Measurements from ENCODE around the gene TSSK3. TPM values are rescaled to one million over a fixed set of nuclear protein-coding genes. Genes with fewer than 3 reads are reported as not detected.

Gene TSSK3
- total RNA-seq, 1 donor from 2014 or later, result not detected

DNA sequence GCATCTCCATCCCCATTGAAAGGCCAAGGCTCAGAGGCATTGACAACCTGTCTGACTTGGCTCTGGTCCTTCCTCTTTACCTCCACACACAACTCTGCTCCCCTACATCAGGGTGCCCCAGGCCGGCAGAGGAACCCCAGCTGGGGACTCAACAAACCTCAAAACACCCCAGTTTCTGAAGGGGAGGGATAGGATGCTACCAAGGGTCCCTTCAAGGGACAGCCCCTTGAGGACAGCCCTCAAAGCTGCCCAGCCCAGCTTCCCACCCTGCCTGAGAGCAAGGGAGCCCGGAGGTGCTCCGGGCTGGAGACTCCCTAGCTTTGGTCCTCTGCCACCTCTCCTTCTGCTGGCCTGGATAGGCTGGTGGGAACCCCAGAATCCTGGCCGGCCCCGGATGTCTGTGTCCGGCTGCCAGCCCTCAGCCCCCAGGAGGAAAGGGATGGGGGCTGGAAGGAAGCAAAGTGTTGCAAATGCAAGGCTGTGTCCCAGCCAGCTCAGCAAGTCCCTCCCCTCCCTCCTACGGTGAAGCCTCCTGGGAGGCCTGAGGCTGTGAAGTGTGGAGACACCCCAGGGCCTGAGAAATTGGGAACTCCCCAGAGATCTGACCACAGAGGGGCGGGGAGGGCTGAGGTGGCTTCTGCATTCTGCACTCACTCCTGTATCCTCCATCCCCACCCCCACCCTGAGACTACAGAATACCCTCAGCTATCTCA is 25.2 kb upstream of the TSSK3 start:
- Histone ChIP-seq H3K4me3 (ENCODE audit: low read depth, low read length) (no peak overlapping the region), H3K27me3 (ENCODE audit: control insufficient read depth, insufficient read depth, low read length) (no peaks in the 10 kb centered on the region), H3K36me3 (ENCODE audit: control insufficient read depth, insufficient read depth, low read length) (peaks cover 2% of the 10 kb centered on the region)
- no peak for DNase-seq (ENCODE audit: low read depth)
- TF ChIP-seq, protein P1, sequence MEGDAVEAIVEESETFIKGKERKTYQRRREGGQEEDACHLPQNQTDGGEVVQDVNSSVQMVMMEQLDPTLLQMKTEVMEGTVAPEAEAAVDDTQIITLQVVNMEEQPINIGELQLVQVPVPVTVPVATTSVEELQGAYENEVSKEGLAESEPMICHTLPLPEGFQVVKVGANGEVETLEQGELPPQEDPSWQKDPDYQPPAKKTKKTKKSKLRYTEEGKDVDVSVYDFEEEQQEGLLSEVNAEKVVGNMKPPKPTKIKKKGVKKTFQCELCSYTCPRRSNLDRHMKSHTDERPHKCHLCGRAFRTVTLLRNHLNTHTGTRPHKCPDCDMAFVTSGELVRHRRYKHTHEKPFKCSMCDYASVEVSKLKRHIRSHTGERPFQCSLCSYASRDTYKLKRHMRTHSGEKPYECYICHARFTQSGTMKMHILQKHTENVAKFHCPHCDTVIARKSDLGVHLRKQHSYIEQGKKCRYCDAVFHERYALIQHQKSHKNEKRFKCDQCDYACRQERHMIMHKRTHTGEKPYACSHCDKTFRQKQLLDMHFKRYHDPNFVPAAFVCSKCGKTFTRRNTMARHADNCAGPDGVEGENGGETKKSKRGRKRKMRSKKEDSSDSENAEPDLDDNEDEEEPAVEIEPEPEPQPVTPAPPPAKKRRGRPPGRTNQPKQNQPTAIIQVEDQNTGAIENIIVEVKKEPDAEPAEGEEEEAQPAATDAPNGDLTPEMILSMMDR (IDR thresholded peaks at IDR 0.05; ENCODE audit: insufficient read depth, low read length, poor library complexity, severe bottlenecking), result no peak

DNA sequence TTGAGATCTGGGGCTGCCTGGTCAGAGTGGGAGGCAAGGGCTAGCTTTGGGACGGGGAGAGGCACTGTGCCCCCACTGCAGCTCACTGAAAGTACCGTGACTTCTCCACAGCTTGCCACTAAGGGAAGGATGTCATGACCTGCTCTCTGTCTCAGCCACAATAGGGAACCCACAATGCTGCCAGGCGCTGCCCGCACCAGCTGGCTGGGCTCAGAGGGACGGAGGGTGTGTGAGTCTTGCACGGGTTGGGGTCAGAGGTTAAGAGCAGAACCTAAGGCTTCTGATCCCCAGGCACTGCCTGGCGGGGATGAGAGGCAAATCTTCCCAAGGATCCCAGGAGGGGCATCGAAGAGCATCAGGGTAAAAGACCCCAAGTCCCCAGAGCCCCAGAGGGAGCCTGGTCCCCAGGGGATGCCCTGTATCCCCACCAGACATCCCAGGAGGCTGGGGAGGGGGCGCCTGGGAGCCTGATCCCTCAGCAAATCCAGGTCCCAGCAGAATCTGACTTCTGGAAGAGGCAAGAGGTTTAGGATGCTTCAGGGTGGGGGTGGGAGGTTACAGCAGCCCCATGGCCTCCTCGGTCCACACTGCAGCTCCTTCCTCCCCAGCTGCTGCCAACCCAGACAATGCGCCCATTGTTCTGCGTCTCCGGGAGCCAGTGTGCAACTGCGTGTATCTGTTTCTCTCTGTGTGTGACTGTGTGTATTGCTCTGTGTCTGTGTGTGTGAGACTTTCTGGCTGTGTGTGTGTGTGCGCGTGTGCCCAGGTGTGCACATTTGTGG is 24.3 kb upstream of the TSSK3 start:
- no peak overlapping the region for H3K4me3 ChIP-seq (ENCODE audit: low read depth, low read length)
- DNase-seq (ENCODE audit: low read depth), result no peak
- TF ChIP-seq, protein P1 (IDR thresholded peaks at IDR 0.05; ENCODE audit: insufficient read depth, low read length, poor library complexity, severe bottlenecking), result no peak
- no peaks in the 10 kb centered on the region for H3K27me3 ChIP-seq (ENCODE audit: control insufficient read depth, insufficient read depth, low read length)
- no peaks in the 10 kb centered on the region for H3K36me3 ChIP-seq (ENCODE audit: control insufficient read depth, insufficient read depth, low read length)

DNA sequence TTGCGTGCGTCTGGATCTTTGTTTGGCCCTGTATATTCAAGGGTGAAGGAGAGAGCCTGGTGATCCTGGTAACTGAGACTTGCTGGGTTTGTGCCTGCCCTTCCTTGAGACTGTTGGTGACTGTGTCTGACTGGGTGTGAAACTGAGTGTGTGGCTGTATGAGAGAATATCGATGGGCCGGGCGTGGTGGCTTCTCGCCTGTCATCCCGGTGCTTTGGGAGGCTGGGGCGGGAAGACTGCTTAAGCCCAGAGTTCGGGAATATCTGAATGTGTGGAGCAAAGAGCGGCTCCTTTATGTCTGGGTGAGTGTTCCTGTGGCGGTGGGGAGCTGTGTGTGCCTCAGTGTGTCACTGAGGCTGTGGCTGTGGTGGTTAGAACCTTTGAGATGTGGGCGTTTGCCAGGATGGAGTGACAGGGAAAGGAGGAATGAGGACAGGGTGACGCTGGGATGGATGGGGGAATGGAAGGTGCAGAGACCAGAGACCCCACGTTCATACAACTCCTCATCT is 23.6 kb upstream of the TSSK3 start:
- no peaks in the 10 kb centered on the region for H3K27me3 ChIP-seq (ENCODE audit: control insufficient read depth, insufficient read depth, low read length)
- no peak overlapping the region for H3K4me3 ChIP-seq (ENCODE audit: low read depth, low read length)
- no peak for DNase-seq (ENCODE audit: low read depth)
- TF ChIP-seq, protein P1 (IDR thresholded peaks at IDR 0.05; ENCODE audit: insufficient read depth, low read length, poor library complexity, severe bottlenecking), result no peak
- no peaks in the 10 kb centered on the region for H3K36me3 ChIP-seq (ENCODE audit: control insufficient read depth, insufficient read depth, low read length)

DNA sequence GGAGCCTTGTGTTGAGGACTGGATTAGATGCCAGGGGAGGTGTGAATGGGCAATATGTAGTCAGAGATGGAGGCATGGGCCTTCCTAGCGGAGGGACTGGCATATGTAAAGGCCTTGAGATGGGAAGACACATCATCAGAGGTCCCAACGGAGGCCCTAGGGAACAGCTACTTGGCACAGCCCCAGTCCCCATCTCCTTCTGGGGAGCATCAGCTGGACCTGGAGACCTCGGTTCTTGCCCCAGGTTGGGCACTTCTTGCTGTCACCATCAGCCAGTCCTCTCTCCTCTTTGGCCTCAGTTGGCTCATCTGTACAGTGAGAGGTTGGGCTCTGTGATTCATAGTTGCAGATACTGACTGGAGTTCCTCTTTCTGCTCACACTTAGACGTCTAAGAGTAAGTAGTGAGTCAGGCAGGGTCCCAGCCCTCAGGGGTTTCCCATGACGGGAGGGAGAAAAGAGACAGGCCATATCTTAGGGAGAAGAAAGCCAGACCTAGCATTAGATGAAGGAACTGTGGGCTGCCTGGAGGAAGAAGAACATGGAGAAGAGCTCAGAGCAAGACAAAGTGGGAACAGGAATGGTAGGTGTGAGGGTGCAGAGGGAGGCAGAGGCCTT is 22.9 kb upstream of the TSSK3 start:
- TF ChIP-seq, protein P1 (IDR thresholded peaks at IDR 0.05; ENCODE audit: insufficient read depth, low read length, poor library complexity, severe bottlenecking), result no peak
- Histone ChIP-seq H3K4me3 (ENCODE audit: low read depth, low read length) (no peak overlapping the region), H3K36me3 (ENCODE audit: control insufficient read depth, insufficient read depth, low read length) (no peaks in the 10 kb centered on the region), H3K27me3 (ENCODE audit: control insufficient read depth, insufficient read depth, low read length) (no peaks in the 10 kb centered on the region)
- no peak for DNase-seq (ENCODE audit: low read depth)

DNA sequence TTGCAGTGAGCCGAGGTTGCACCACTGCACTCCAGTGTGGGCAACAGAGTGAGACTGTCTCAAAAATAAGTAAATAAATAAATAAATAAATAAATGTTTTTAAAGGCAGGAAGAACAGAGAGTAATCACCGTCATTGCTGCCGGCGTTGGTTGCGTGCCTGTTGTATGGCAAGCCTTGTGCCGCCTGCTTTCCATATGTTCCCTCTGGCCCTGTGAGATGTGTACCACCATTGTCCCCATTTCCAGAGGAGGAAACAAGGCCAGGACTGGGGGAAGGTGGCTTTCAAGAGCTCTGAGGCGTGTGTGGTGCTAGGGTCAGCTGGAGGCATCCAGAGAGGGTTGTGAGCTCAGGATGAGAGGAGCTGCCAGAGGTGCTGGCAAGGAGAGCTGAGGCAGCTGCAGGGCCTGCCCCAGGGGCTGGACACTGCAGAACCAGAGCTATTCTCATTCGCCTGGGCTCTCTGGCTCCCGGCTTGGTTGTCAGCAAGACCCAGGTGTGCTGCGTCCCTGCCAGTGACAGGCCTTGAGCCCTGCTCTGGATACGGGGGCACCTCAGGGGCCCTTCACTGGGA is 21.1 kb upstream of the TSSK3 start:
- Histone ChIP-seq H3K4me3 (ENCODE audit: low read depth, low read length) (no peak overlapping the region), H3K27me3 (ENCODE audit: control insufficient read depth, insufficient read depth, low read length) (no peaks in the 10 kb centered on the region), H3K36me3 (ENCODE audit: control insufficient read depth, insufficient read depth, low read length) (no peaks in the 10 kb centered on the region)
- DNase-seq (ENCODE audit: low read depth), result no peak
- TF ChIP-seq, protein P1 (IDR thresholded peaks at IDR 0.05; ENCODE audit: insufficient read depth, low read length, poor library complexity, severe bottlenecking), result no peak

Data from kidney epithelial cell (primary cell).